Fibroblast of lung (primary cell): Measurements from ENCODE around the gene CCDC54. TPM values are rescaled to one million over a fixed set of nuclear protein-coding genes. Genes with fewer than 3 reads are reported as not detected.

Experiments
- DNase-seq, 2 donors: peaks; one replicate each; pipeline versions ENCODE4 v3.0.0 to v3.0.0-alpha.2; 2010; ENCODE audit warnings: low read depth in 2 of 2
- H2AFZ ChIP-seq: 2 replicates; pipeline ENCODE4 v1.5.1; 2012; ENCODE audit warnings: low read length, control low read depth, inconsistent platforms
- H3K27ac ChIP-seq: 2 replicates; pipeline ENCODE4 v1.5.1; 2011; ENCODE audit warnings: low read length, control low read depth; ENCODE audit not compliant: insufficient read depth
- H3K27me3 ChIP-seq: 2 replicates; pipeline ENCODE4 v1.5.1; 2011; ENCODE audit warnings: mild to moderate bottlenecking, low read length; ENCODE audit not compliant: control insufficient read depth, insufficient read depth
- H3K36me3 ChIP-seq: 2 replicates; pipeline ENCODE4 v1.5.1; 2011; ENCODE audit warnings: low read length; ENCODE audit not compliant: control insufficient read depth, insufficient read depth
- H3K4me1 ChIP-seq: 2 replicates; pipeline ENCODE4 v1.5.1; 2011; ENCODE audit warnings: low read length; ENCODE audit not compliant: control insufficient read depth, insufficient read depth; ENCODE audit errors: extremely low read depth
- H3K4me2 ChIP-seq: 2 replicates; pipeline ENCODE4 v1.5.1; 2011; ENCODE audit warnings: low read length, control low read depth; ENCODE audit not compliant: insufficient read depth; ENCODE audit errors: extremely low read depth
- H3K4me3 ChIP-seq, 4 experiments: fragments of 200-600 bp in 1 of 4; sonication (generic) in 1 of 4; replicated peaks in 1 of 4; 2 replicates each; pipeline ENCODE4 v1.5.1; 2011 to 2016; ENCODE audit warnings: low read length in 4 of 4, low read depth in 3 of 4, mild to moderate bottlenecking in 3 of 4, control low read depth in 2 of 4, inconsistent platforms in 1 of 4, mixed read lengths in 1 of 4; ENCODE audit not compliant: insufficient read depth in 1 of 4; ENCODE audit errors: control extremely low read depth in 1 of 4
- H3K79me2 ChIP-seq: 2 replicates; pipeline ENCODE4 v1.5.1; 2012; ENCODE audit warnings: mild to moderate bottlenecking, low read length, inconsistent platforms; ENCODE audit not compliant: control insufficient read depth, insufficient read depth
- H3K9ac ChIP-seq: 2 replicates; pipeline ENCODE4 v1.5.1; 2011; ENCODE audit warnings: mild to moderate bottlenecking, low read length, control low read depth; ENCODE audit not compliant: insufficient read depth
- H3K9me3 ChIP-seq: 2 replicates; pipeline ENCODE4 v1.5.1; 2012; ENCODE audit warnings: low read depth, low read length; ENCODE audit not compliant: control insufficient read depth, insufficient read depth
- H4K20me1 ChIP-seq: 2 replicates; pipeline ENCODE4 v1.5.1; 2011; ENCODE audit warnings: low read length; ENCODE audit not compliant: control insufficient read depth, insufficient read depth; ENCODE audit errors: extremely low read depth
- EZH2 ChIP-seq: IDR thresholded peaks from 2 replicates; pipeline ENCODE4 v1.5.1; 2012; ENCODE audit warnings: low read length, control low read depth, mild to moderate bottlenecking; ENCODE audit errors: missing control alignments
- polyA plus RNA-seq, 2 donors: library from polyadenylated mRNA; depleted of rRNA in 1 of 2; stranded (reverse) in 1 of 2; unstranded in 1 of 2; fragments of >200 nt; gene quantifications; 2 replicates each; pipeline ENCODE4 v1.2.1, GENCODE V29; 2011 to 2012; ENCODE audit warnings: missing spikeins in 1 of 2
- total RNA-seq: library from RNA; depleted of rRNA; stranded (reverse); fragments of >200 nt; gene quantifications from 2 replicates; pipeline ENCODE4 v1.2.1, GENCODE V29; 2014
- TF ChIP-seq, protein P1 (sequence below), 2 donors: IDR thresholded peaks in 1 of 2; conservative IDR thresholded peaks in 1 of 2; 1 replicate in 1 of 2; 2 replicates in 1 of 2; pipeline ENCODE4 v1.5.1; 2011 to 2012; ENCODE audit warnings: low read length in 2 of 2, control low read depth in 1 of 2, inconsistent platforms in 1 of 2, low read depth in 1 of 2, mild to moderate bottlenecking in 1 of 2

The CCDC54 gene
- total and polyA plus RNA-seq, 2 donors (not counting 1 experiment from before 2014, with no cell fraction given) = not detected

GRCh38 chr3:107414325-107414964, 37.2 kb downstream of the CCDC54 start:
- Histone ChIP-seq H3K4me2 (no peak overlapping the region), H2AFZ (no peak overlapping the region), H3K4me3 (no peak overlapping the region), H3K27me3 (no peaks in the 10 kb centered on the region), H3K79me2 (no peaks in the 10 kb centered on the region), H4K20me1 (no peaks in the 10 kb centered on the region), H3K9ac (no peak overlapping the region), H3K36me3 (no peaks in the 10 kb centered on the region), H3K4me1 (no peaks in the 10 kb centered on the region), H3K9me3 (no peaks in the 10 kb centered on the region), H3K27ac (no peak overlapping the region)
- TF ChIP-seq EZH2 = no peak
- TF ChIP-seq, protein P1, sequence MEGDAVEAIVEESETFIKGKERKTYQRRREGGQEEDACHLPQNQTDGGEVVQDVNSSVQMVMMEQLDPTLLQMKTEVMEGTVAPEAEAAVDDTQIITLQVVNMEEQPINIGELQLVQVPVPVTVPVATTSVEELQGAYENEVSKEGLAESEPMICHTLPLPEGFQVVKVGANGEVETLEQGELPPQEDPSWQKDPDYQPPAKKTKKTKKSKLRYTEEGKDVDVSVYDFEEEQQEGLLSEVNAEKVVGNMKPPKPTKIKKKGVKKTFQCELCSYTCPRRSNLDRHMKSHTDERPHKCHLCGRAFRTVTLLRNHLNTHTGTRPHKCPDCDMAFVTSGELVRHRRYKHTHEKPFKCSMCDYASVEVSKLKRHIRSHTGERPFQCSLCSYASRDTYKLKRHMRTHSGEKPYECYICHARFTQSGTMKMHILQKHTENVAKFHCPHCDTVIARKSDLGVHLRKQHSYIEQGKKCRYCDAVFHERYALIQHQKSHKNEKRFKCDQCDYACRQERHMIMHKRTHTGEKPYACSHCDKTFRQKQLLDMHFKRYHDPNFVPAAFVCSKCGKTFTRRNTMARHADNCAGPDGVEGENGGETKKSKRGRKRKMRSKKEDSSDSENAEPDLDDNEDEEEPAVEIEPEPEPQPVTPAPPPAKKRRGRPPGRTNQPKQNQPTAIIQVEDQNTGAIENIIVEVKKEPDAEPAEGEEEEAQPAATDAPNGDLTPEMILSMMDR (conservative IDR thresholded peaks at IDR 0.05 in 1 of 2, IDR thresholded peaks at IDR 0.05 in 1 of 2; ENCODE audit: low read depth in 1 of 2, low read length in 2 of 2) = no peak
- no peak for DNase-seq

DNA sequence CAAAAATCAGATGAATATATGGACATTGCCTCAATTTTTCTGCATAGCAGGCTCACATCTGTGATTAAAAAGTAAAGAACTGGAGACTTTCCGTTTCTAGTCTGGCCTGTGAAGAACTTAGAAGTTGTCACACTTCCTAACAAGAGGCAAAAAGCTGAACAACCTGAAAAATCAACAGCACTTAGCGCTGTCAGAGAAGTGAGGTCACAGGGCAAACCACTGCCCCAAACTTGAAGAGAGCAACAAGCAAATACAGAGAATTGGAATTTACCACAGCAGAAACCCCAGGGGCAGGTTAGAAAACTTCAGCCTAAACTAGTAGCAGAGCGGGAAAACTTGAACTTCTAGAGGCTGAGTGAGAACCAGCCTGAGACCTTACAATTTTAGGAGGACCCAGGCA, 38.9 kb downstream of the CCDC54 start:
- Histone ChIP-seq H3K9ac (no peak overlapping the region), H2AFZ (no peak overlapping the region), H3K27ac (no peak overlapping the region), H3K4me1 (no peaks in the 10 kb centered on the region), H3K79me2 (no peaks in the 10 kb centered on the region), H3K9me3 (no peaks in the 10 kb centered on the region), H4K20me1 (no peaks in the 10 kb centered on the region), H3K27me3 (no peaks in the 10 kb centered on the region), H3K4me2 (no peak overlapping the region), H3K36me3 (no peaks in the 10 kb centered on the region), H3K4me3 (no peak overlapping the region)
- DNase-seq = peak; percentile 14 to 68
- TF ChIP-seq, protein P1 (conservative IDR thresholded peaks at IDR 0.05 in 1 of 2, IDR thresholded peaks at IDR 0.05 in 1 of 2; ENCODE audit: low read depth in 1 of 2, low read length in 2 of 2) = no peak

DNA sequence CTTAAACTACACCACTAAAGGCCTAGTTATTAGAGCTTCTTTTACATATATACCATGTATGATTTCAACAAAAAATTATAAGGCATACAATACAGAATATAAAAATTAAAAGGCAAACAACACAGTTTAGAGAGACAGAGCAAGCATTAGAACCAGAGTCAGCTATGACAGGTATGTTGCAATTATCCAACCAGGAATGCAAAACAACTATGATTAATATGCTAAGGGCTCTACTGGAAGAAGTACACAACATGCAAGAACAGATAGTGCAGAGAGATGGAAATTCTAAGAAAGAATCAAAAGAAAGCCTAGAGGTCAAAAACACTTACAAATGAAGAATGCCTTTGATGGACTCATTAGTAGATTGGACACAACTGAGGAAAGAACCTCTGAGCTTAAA, 39.6 kb downstream of the CCDC54 start:
- Histone ChIP-seq H3K79me2 (no peaks in the 10 kb centered on the region), H3K9me3 (no peaks in the 10 kb centered on the region)
- peak in 1 of 2 donors; percentile 35 for DNase-seq

More for the DNA sequence above, 39.6 kb downstream of the CCDC54 start:
- no peak overlapping the region for H2AFZ ChIP-seq
- no peak overlapping the region for H3K4me2 ChIP-seq
- TF ChIP-seq EZH2 = no peak
- TF ChIP-seq, protein P1 (conservative IDR thresholded peaks at IDR 0.05 in 1 of 2, IDR thresholded peaks at IDR 0.05 in 1 of 2; ENCODE audit: low read depth in 1 of 2, low read length in 2 of 2) = no peak
- H3K4me1 ChIP-seq = no peaks in the 10 kb centered on the region
- H3K27ac ChIP-seq = no peak overlapping the region
- no peaks in the 10 kb centered on the region for H3K36me3 ChIP-seq
- no peak overlapping the region for H3K4me3 ChIP-seq
- no peak overlapping the region for H3K9ac ChIP-seq
- H3K27me3 ChIP-seq = no peaks in the 10 kb centered on the region
- H4K20me1 ChIP-seq = no peaks in the 10 kb centered on the region
